OCI-LY1 (cell line): Measurements from ENCODE around the gene ADGRV1.

Experiments used
- H2AFZ ChIP-seq: fragments of 200-600 bp; sonication (generic), shearing (Covaris generic); 2 replicates; pipeline ENCODE4 v1.6.0; 2014; ENCODE audit warnings: antibody characterized with exemption, mild to moderate bottlenecking, low read length
- H3F3A ChIP-seq: fragments of 200-600 bp; sonication (generic), shearing (Covaris generic); 2 replicates; pipeline ENCODE4 v1.6.0; 2014; ENCODE audit warnings: mild to moderate bottlenecking, antibody characterized with exemption, low read length, moderate library complexity; ENCODE audit not compliant: insufficient read depth
- H3K27ac ChIP-seq: fragments of 200-600 bp; sonication (generic); 2 replicates; pipeline ENCODE4 v1.5.1; 2014; ENCODE audit warnings: low read length, mixed run types, mild to moderate bottlenecking, low read depth; ENCODE audit not compliant: poor library complexity, severe bottlenecking
- H3K27me3 ChIP-seq: fragments of 200-600 bp; sonication (generic); 2 replicates; pipeline ENCODE4 v1.6.0; 2014; ENCODE audit warnings: antibody characterized with exemption, mild to moderate bottlenecking, low read length, moderate library complexity; ENCODE audit not compliant: insufficient read depth
- H3K36me3 ChIP-seq: fragments of 200-600 bp; sonication (generic); 2 replicates; pipeline ENCODE4 v1.6.1; 2014; ENCODE audit warnings: mild to moderate bottlenecking, antibody characterized with exemption, low read length, moderate library complexity, mixed read lengths; ENCODE audit not compliant: insufficient read depth
- H3K4me1 ChIP-seq: fragments of 200-600 bp; sonication (generic); 2 replicates; pipeline ENCODE4 v1.5.1; 2014; ENCODE audit warnings: mild to moderate bottlenecking, low read length, moderate library complexity; ENCODE audit not compliant: insufficient read depth, severe bottlenecking
- H3K4me2 ChIP-seq: fragments of 200-600 bp; sonication (generic), shearing (Covaris generic); 2 replicates; pipeline ENCODE4 v1.6.1; 2014; ENCODE audit warnings: low read length
- H3K4me3 ChIP-seq: fragments of 200-600 bp; sonication (generic); 2 replicates; pipeline ENCODE4 v1.5.1; 2014; ENCODE audit warnings: low read length, low read depth, mild to moderate bottlenecking, mixed read lengths; ENCODE audit not compliant: poor library complexity, severe bottlenecking
- H3K79me2 ChIP-seq: fragments of 200-600 bp; shearing (Covaris generic); 2 replicates; pipeline ENCODE4 v1.6.1; 2016; ENCODE audit warnings: mixed run types, low read length, mixed read lengths; ENCODE audit not compliant: insufficient read depth
- H3K9ac ChIP-seq: fragments of 200-600 bp; sonication (generic), shearing (Covaris generic); 2 replicates; pipeline ENCODE4 v1.6.1; 2014; ENCODE audit warnings: mild to moderate bottlenecking, low read length, mixed read lengths
- H3K9me2 ChIP-seq: fragments of 200-600 bp; sonication (generic), shearing (Covaris generic); 2 replicates; pipeline ENCODE4 v1.6.1; 2014; ENCODE audit warnings: low read depth, mild to moderate bottlenecking, low read length, mixed read lengths
- H3K9me3 ChIP-seq: fragments of 200-600 bp; shearing (Covaris generic); 2 replicates; pipeline ENCODE4 v1.6.1; 2014; ENCODE audit warnings: low read length, mixed read lengths
- H4K20me1 ChIP-seq: fragments of 200-600 bp; sonication (generic), shearing (Covaris generic); 2 replicates; pipeline ENCODE4 v1.6.0; 2016; ENCODE audit warnings: mild to moderate bottlenecking, low read length; ENCODE audit not compliant: insufficient read depth
- CTCF ChIP-seq: fragments of 200-600 bp; sonication (generic), shearing (Covaris generic); IDR thresholded peaks from 2 replicates; pipeline ENCODE4 v1.5.1; 2017; ENCODE audit warnings: mild to moderate bottlenecking, antibody characterized with exemption, low read length, moderate library complexity, mixed read lengths
- EZH2 ChIP-seq: fragments of 200-600 bp; sonication (generic), shearing (Covaris generic); IDR thresholded peaks from 2 replicates; pipeline ENCODE4 v1.8.0; 2017; ENCODE audit warnings: borderline replicate concordance, mixed run types, mild to moderate bottlenecking, antibody characterized with exemption, low read length, moderate library complexity, mixed read lengths

Gene ADGRV1

GRCh38 chr5:90528601-90529193 is 29.9 kb upstream of the ADGRV1 start:
- Histone ChIP-seq H3K27ac (peak overlapping the region; percentile 34), H4K20me1 (no peaks in the 10 kb centered on the region), H3K36me3 (peaks cover 23% of the 10 kb centered on the region), H3K9me3 (no peaks in the 10 kb centered on the region), H3F3A (no peaks in the 10 kb centered on the region), H3K4me1 (peaks cover 33% of the 10 kb centered on the region), H3K4me2 (peak overlapping the region; percentile 92), H3K27me3 (no peaks in the 10 kb centered on the region), H3K9me2 (no peaks in the 10 kb centered on the region), H3K79me2 (peaks cover 27% of the 10 kb centered on the region), H3K9ac (peak overlapping the region; percentile 80), H3K4me3 (peak overlapping the region; percentile 88), H2AFZ (no peak overlapping the region)
- TF ChIP-seq CTCF (no peak), EZH2 (no peak)

DNA sequence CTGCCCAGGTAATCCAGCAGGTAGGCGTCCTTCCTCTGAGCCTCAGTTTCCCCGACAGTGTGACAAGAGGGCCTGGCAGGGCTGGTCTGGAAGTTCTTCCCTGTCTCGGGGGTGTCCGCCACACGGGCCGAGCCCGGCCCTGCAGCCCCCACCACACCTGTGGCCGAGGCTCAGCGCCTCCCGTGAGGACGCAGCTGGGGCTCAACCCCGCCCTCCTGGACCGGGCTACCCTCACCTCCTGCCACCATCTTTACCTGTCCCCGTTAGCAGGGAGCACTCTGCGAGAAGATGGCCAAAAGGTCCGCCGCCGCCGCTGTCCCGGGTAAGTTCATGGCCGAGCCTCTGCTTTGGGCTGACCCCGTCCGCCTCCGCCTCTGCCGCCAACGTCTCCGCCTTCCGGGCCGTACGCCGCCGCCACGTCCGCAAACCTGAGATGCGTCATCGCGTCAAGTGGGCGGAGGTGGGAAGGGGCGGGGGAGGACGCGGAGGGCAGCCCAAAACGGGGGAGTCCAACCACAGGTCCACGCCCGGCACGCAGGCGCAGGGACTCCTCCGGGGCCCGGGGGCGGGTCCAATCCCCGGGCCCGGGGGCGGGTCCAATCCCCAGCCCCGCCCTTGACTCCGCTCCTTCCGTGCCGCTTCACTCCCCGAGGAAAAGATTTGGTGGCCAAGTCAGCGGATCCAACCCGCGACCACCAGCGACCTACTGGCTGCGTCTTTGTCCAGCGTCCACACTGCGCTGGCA is 29.2 kb upstream of the ADGRV1 start, which contains the start of gene LYSMD3:
LYSMD3 (minus strand) TSS at position 391 of the 745 bp plus-strand sequence. CDS start 4,295 bp downstream, outside the sequence.
- Histone ChIP-seq H3K4me1 (peaks cover 33% of the 10 kb centered on the region), H3K4me2 (peak within 1 kb of the TSS; percentile 92)

More for the DNA sequence above, 29.2 kb upstream of the ADGRV1 start, which contains the start of gene LYSMD3:
- TF ChIP-seq CTCF (no peak), EZH2 (no peak)
- H3K9me3 ChIP-seq: no peaks in the 10 kb centered on the region
- peak within 1 kb of the TSS; percentile 88 for H3K4me3 ChIP-seq
- H3K9me2 ChIP-seq: no peaks in the 10 kb centered on the region
- peak within 1 kb of the TSS; percentile 38 for H3K27ac ChIP-seq
- peaks cover 24% of the 10 kb centered on the region for H3K79me2 ChIP-seq
- H3K36me3 ChIP-seq: peaks cover 16% of the 10 kb centered on the region
- H3K27me3 ChIP-seq: no peaks in the 10 kb centered on the region
- H4K20me1 ChIP-seq: no peaks in the 10 kb centered on the region
- H3F3A ChIP-seq: no peaks in the 10 kb centered on the region
- H2AFZ ChIP-seq: peak within 1 kb of the TSS; percentile 73
- H3K9ac ChIP-seq: peak within 1 kb of the TSS; percentile 81
